Stimulated activated CD4-positive, alpha-beta T cell treated with anti-CD3 and anti-CD28 coated beads, Interleukin-2, amount 100 ng/mL, for 48 hours (primary cell): ENCODE measurements around the gene HDGFL3.
"Not testable (repeated sequence)": the region's sequence is repeated elsewhere in the genome, so short reads cannot be mapped to it uniquely, and the experiment has no call there.

Experiments used
- DNase-seq, 2 donors: peaks; one replicate each; pipeline ENCODE4 v3.0.0-alpha.2; 2020

HDGFL3 gene

GRCh38 chr15:83192742-83193141 lies 14.9 kb downstream of the HDGFL3 start:
- no peak for DNase-seq

DNA sequence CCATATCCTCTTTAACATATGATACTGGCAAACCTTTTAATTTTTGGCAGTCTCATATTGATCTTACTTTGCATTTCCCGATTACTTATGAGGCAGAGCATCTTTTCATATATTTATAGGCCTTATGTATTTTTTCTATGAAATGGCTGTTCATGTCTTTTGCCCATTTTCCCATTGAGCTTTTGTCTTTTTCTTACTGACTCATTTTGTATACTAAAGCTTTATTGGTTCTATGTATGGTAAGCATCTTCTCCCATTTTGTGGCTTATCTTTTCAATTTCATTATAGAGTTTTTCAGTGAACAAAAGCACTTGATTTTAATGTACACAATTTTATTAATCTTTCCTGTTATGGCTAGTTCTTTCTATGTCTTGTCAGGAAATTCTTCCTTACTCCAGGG lies 17.2 kb downstream of the HDGFL3 start:
- no peak for DNase-seq

- no peak for DNase-seq
Measured at GRCh38 chr15:83185561-83185960, 22.1 kb downstream of the HDGFL3 start.

DNA sequence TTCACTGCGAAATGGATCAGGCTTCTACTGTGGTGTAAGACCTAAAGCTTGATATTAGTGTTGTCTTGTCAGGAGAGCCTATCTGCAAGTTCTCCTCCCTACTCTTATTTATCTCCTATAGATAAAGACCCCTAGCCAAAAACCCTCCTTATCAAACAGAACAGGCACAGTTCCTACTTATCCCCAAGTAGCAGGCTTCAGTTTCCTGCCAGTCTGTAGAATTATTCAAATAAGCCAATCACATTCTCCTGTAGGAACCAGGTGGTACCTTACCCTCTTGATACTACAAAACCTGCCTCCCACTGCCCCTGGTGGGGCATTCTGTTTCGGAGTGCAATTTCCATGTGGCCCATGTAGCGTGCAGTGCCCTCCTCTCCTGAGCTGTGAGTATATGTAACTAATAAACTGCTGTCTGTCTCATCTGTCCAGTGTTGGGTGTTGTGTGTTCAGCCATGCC lies 28.7 kb downstream of the HDGFL3 start:
- no peak for DNase-seq

DNA sequence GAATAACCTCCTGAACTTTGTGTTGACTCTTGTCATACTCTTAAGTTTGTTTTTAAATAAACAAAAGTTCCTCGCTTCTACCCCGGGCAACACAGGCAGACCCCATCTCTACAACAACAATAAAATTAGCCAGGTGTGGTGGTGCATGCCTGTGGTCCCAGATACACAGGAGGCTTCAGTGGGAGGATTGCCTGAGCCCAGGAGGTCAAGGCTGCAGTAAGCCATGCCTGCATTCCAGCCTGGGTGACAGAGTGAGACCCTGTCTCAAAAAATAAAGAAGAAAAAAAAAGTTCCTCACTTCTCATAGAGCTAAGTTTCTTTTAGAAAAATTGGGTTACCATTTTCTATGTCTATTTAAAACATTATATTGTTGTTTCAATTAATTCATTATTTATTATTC lies 29.2 kb downstream of the HDGFL3 start:
- DNase-seq, result no peak

DNA sequence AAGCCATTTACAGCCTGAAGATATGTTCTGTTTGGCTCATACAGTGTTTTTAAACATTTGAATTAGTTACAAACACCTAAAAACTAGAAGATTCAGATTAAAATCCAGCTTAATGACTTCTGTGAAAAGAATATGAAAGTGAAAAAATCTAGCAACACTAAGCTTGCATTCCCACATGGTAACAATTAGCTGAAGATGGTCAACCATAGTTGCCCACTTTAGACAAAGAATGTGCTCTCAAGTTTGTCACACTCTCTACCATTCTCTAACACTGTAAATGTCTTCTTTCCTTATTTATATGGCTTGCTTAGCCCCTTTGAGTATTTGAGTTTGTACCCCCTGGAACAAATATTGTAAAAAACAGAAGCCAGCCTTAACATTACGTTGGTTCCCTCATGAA lies 32.7 kb downstream of the HDGFL3 start:
- no peak for DNase-seq

DNA sequence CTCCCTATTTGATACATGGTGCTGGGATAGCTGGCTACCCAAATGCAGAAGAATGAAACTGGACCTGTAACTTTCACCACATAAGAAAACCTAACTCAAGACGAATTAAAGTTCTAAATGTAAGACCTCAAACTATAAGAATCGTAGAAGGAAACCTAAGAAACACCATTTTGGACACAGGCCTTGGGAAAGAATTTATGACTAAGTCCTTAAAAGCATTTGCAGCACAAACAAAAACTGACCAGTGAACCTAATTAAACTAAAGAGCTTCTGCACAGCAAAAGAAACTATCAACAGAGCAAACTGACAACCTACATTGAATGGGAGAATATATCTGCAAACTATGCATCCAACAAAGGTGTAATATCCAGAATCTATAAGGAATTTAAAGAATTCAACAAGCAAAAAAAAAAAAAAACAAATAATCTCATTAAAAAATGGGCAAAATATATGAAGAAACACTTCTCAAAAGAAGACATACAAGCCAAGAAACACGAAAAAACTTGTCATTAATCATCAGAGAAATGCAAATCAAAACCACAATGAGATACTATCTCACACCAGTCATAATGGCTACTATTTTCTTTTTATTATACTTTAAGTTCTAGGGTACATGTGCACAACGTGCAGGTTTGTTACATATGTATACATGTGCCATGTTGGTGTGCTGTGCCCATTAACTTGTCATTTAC lies 37.0 kb downstream of the HDGFL3 start:
- DNase-seq, result no peak

- DNase-seq, result not testable (repeated sequence)
Measured at GRCh38 chr15:83169576-83169975, 38.0 kb downstream of the HDGFL3 start.

DNA sequence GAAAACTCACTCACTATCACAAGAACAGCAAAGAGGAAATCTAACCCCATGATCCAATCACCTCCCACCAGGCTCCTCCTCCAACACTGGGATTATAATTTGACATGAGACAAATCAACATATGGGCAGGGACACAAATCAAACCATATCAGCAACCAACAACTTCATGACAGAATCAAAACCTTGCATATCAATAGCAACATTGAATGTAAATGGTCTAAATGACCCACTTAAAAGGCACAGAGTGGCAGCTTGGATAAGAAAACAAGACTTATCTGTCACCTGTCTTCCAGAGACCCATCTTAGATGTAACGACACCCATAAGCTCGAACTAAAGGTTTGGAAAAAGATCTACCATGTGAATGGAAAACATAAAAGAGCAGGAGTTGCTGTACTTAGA lies 40.8 kb downstream of the HDGFL3 start:
- no peak for DNase-seq

DNA sequence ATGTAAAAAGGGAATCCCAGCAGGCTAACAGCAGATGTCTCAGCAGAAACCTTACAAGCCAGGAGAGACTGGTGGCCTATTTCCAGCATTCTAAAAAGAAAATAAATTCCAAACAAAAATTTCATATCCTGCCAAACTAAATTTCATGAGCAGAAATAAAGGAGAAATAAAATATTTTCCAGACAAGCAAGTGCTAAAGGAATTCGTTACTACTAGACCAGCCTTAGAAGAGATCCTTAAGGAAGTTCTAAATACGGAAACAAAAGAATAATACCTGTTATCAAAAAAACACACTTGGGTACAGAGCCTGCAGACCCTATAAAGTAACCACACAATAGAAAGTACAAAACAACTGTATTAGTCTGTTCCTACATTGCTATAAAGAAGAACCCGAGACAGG lies 41.4 kb downstream of the HDGFL3 start:
- no peak for DNase-seq

- no peak for DNase-seq
Measured at GRCh38 chr15:83164771-83165404, 42.7 kb downstream of the HDGFL3 start.

- DNase-seq, result no peak
Measured at GRCh38 chr15:83164111-83164770, 43.4 kb downstream of the HDGFL3 start.

GRCh38 chr15:83163032-83163431 lies 44.6 kb downstream of the HDGFL3 start:
- no peak for DNase-seq

- no peak for DNase-seq
Measured at GRCh38 chr15:83160741-83161140, 46.9 kb downstream of the HDGFL3 start.

DNA sequence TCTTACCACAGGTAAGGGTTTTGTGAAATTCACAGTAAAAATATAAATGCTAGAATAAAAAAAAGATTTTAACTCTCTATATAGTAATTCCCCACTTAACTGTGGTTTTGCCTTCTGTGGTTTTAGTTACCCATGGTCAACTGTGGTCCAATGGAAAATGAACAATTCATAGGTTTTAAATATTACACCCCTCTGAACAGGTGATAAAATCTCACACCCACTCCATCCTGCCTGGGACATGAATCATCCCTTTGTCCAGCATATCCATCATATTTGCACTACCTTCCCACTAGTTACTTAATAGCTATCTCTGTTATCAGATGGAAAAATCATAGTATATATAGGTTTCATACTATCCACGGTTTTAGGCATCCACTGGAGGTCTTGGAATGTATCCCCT lies 49.2 kb downstream of the HDGFL3 start:
- no peak for DNase-seq

DNA sequence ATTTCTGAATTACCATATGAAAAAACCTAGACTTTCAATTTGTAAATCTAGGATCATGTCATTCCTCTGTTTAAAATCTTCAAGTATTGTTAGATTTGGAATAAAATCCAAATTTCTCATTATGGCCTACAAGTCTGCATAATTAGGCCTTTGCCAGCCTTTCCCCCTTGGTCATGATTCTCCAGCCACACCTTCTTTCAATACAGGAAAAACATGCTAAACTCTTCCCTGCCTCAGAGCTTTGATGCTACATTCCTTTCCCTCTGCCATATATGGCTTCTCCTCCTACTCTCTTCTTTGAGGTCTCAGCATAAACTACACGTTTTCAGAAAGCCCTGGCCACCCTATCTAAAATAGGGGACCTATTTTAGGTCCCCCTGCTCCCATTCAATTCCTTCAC lies 51.7 kb downstream of the HDGFL3 start:
- DNase-seq, result no peak

DNA sequence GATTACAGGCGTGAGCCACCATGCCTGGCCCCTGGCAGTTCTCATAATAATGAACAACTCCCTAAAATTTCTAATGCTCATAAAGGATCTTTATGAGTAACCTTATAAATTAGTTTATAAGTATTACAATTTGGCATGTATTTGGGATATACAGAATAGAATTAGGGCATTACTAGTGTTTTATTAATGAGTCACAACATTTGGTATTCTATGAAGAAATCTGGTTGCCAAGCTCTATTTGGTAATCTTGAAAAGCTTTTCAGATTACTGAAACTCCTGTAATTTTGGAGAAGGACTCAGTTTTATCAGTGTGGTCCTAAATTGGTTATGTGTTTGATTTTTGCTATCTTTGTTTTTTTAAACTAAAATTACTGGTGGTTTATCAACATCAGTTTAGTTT lies 54.3 kb downstream of the HDGFL3 start:
- DNase-seq, result no peak

- DNase-seq, result no peak
Measured at GRCh38 chr15:83144771-83145170, 62.9 kb downstream of the HDGFL3 start.

GRCh38 chr15:83142151-83142550 lies 65.5 kb downstream of the HDGFL3 start:
- not testable (repeated sequence) for DNase-seq

DNA sequence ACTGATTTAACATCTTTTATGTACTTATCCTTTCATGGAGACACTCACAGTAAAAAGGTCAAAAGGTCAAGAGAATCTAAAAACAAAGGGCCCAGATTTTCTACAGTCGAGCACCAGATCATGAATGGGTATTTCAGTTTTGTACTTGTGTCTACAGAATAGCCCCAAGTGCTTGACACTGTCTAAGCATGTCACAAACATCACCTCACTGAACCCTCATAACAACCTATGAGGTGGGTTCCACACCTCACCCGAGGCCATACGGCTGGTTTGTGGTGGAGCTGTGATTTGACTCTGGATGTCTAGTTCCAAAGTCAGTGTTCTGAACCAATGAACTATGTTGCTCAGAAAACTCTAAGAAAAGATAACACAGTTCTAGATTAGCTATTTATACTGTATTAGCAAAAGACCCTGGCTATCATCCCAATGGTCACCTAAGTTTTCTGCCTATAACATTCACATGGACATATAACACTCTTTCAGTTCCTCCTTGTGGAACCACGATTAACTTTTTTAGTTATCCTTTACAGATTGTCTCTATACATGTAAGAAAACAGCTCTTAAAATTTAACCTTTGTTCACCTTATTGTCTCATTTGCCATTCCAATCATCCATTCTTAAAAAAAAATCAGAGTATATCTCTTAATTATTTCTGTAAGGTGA lies 74.6 kb downstream of the HDGFL3 start:
- DNase-seq, result no peak

DNA sequence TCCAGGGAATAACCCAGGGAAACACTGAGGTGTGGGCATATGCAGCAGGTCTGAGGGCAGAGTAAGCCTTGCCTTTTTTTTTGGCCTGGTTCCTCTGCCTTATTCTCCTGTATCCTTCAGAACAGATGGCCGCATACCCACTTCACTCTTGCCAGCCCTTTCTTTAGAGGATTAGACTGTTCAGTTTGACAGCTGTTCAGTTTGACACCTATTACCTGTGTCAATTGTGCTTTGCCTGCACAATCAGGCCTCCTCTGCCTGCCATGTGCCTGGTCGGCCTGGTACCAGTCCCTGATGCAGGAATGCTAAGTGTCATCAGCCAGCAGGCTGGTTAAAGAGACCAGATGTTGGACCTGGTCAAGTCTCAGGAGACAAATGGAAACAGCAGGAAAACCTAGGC lies 77.8 kb downstream of the HDGFL3 start:
- DNase-seq, result no peak

DNA sequence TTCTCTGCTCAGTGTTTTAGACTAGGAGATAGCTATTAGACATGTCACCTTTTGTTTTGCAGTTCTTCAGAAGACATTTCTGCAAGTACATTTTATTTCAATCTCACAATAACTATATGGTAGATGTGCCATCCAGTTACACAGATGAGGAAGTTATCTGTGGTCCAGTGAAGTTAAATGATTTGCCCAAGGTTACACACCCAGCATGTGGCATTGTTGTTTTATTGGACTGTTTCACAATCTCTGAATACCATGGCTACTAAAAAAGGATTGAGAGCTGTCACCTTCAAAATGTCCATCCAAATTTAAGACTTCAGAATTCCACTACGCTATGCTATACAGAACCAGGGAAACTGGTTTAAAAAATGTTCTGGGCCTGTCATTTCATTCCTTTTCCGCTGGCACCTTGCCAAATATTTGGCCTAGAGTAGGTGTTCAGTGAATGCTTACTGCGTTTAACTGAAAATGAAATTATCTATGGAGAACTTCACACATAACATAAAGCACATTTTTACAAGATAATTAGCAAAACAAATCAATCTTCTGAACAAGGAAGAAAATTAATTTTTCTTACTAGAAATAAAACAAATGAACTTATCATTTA lies 80.0 kb downstream of the HDGFL3 start:
- no peak for DNase-seq

DNA sequence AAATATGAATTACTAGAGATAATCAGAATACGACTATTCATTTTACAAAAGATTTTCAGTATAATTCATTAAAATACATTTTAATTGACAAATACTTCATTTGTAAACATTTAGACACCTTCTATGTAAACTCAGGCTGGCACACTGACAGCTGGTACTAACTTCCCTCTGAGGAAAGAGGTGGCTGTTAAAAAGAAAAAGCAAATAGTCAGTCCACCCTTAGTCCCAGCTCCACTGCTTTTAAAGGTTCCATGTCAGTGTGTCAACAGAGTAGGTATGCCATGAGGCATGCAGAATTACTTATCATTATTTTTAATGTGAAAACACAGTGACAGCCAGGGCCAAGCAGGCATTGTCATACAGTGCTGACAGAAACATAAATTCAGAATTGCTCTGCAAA lies 84.1 kb downstream of the HDGFL3 start:
- no peak for DNase-seq
